ENCODE results near the gene VSTM2L.
"Not testable (repeated sequence)": the region's sequence is repeated elsewhere in the genome, so short reads cannot be mapped to it uniquely, and the experiment has no call there.

The VSTM2L gene, protein sequence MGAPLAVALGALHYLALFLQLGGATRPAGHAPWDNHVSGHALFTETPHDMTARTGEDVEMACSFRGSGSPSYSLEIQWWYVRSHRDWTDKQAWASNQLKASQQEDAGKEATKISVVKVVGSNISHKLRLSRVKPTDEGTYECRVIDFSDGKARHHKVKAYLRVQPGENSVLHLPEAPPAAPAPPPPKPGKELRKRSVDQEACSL

DNA sequence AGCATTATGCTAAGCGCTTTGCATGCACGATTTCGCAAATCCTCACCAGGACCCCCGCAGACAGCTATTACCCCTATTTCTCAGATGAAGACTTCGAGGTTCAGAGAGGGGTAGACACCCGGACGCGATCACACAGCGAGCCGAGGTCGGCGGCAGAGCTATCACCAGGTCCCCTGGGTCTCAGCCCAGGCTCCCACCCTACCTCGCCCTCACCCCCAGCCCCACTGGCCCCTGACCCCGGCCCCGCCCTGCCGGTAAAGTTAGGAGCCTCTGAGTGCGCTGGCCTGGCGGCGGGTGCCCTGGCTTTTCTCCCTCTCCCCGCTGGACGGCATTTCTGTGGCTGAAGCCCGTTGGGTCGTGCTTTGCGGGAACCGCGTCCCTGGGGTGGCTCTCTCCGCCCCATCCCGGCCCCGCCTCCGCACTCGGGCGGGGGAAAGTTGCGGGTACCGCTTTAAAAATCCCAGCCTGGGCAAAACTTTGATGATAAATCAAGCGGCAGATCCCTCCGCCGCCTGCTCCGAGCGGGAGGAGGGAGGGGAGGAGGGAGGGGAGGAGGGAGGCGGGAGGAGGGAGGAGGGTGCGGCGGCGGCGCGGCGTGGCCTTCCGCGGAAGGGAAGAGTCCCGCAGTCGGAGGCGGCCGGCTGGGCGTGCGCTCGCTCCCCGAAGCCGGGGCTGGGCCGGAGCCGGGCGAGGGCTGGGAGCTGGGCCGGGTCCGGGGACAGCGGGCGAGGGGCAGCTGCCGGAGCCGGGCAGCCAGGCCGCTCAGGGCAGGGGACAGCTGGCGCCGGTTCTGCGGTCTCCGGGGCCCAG, at the start of gene VSTM2L:
Gene VSTM2L (plus strand): TSS at position 624 of the 810 bp plus-strand sequence. CDS start 224 bp downstream, outside the sequence.
- no peak for DNase-seq (ENCODE audit: low read depth)

- DNase-seq (ENCODE audit: low read depth), result no peak
These were observed 49.0 kb upstream of the VSTM2L start for GRCh38 chr20:37853823-37854375.

GRCh38 chr20:37856034-37856433, 46.9 kb upstream of the VSTM2L start:
- DNase-seq (ENCODE audit: low read depth), result not testable (repeated sequence)

GRCh38 chr20:37856932-37857660, 45.8 kb upstream of the VSTM2L start:
- no peak for DNase-seq (ENCODE audit: low read depth)

- no peak for DNase-seq (ENCODE audit: low read depth)
These were observed 43.3 kb upstream of the VSTM2L start for GRCh38 chr20:37859406-37860171.

GRCh38 chr20:37863289-37863688, 39.6 kb upstream of the VSTM2L start:
- DNase-seq (ENCODE audit: low read depth), result no peak

- no peak for DNase-seq (ENCODE audit: low read depth)
These were observed 38.6 kb upstream of the VSTM2L start for GRCh38 chr20:37864298-37864697.

DNA sequence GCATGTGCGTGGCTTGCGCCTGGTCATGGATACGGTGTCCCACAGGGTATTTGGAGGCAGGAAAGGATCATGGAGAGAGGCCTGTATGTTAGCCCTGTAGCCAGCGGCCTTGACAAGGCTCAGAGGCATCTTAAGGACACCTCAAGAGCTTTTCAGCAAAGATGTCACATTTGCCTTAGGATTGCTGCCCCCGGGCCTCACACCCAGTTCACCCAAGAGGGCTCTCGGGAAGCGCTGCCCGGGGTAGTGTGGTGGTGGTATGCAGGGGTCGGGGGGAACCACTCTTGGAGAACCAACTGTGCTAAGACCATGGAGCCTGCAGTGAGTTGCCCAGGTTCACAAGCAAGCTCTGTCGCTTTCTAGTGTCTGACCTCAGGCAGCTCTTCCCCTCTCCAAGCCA, 36.9 kb upstream of the VSTM2L start:
- no peak for DNase-seq (ENCODE audit: low read depth)

DNA sequence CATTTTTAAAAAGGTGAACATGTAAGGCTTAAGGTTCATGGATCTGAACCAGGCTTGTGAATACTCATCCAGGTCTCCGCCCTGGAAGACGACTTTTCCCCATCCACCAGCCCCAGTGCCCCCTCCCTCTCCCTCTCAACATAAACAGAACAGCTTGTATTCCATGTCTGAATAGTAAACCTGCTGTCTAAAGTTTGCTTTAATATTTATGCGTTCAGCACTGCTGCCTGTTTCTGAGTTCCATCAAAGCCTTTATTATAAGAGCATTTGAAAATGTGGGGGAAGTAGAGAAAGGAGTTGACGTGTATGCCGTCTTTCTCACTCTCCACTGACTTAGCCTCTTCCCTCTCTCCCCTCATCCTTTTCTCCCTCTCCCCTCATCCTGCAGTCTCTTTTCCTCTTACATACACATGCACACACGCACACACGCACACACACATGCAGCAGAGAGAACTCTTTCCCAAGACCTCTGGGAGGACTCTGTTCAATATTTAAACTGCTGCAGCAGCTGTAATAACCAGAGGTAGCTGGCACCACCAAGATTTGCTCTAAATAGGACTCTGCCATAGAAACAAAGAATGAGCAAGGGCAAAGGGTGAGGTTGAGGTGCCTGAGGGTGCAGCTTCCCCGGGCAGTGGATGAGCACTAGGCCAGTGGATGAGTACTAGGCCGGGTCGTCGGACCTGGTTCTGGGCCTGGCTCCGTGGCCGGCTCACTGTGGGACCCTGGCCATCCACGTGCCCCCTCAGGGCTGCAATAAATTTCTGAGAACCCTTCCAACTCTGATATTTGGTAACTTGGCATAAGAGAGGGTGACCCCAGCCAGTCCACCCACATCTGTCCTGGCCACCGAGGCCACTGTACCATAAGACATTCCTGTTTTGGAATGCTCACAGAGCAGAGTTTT, 35.4 kb upstream of the VSTM2L start:
- DNase-seq (ENCODE audit: low read depth), result no peak

DNA sequence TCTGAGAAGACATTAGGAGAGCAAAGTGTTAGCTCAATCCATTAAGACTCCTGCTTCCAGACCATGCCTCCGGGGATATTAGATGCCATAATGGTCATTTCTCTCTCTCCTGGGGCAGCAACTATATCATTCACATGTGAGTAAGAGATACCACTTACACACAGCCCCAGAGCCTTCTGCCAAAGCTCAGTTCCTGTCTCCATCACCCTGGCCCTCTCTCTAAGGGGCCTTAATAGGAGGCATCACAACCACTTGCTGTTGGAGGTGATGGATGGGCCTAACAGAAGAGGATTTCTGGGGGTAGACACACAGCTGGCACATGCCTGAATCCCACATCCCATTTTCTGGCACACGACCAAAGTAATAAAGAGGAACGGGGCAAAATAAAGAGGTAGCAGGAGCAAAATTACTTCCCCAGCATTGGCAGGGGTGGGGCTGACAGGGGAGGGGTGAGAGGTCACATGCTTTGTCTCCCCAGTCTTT, 34.0 kb upstream of the VSTM2L start:
- DNase-seq (ENCODE audit: low read depth), result no peak

GRCh38 chr20:37869334-37869861, 33.5 kb upstream of the VSTM2L start:
- DNase-seq (ENCODE audit: low read depth), result no peak

GRCh38 chr20:37870294-37870693, 32.6 kb upstream of the VSTM2L start:
- no peak for DNase-seq (ENCODE audit: low read depth)

- DNase-seq (ENCODE audit: low read depth), result no peak
These were observed 31.2 kb upstream of the VSTM2L start for GRCh38 chr20:37871751-37872150.

- DNase-seq (ENCODE audit: low read depth), result no peak
These were observed 30.8 kb upstream of the VSTM2L start for GRCh38 chr20:37872161-37872560.

DNA sequence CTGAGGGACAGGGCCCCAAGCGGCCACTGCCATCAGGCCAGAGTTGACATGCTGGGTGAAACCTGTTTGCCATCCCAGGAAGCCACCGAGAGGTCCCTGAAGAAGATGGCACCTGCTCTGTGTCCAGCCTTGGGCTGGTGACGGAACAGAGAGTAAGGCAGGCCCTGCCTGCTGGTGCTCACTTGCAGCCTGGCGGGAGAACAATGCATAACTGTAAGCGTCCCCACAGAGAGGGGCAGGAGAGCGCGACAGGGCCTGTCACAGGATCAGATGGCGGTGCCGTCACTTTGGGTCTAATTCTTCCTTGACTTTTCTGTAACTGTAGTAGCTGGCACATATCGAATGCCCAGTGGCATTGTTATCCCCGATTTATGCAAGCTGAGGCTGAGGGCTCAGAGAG, 29.0 kb upstream of the VSTM2L start:
- no peak for DNase-seq (ENCODE audit: low read depth)

DNA sequence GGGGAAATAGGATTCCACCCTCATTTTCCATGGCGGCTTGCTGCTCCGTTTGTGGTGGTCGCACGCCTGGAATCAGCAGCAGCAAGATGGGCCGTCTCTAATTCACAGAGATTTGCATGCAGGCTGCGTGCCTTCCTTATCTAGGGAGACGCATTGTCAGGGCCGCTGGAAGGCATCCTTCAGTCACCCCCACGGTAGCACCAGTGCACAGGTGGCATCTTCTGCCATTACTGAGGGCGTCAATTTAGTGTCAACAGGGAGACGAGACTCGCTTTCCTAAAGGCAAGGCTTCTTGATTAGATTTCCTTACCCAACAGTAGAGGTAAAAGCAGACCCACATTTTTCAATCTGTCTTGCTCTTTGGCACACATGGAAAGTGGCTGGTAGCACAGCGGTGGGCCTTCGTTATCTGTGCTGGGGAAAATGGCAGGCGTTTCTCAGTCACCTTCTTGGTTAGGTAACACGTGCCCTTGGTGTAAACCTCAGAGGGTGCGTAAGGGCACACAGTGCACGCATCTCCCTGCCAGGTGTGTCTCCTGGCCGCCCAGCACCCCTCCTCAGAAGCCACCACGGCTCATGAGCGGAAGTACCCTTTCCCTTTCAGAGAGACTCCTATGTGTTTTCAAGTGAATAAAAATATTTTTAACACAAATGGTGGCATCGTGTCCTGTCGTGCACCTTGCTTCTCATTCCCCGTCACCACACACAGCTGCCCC, 27.3 kb upstream of the VSTM2L start:
- no peak for DNase-seq (ENCODE audit: low read depth)

DNA sequence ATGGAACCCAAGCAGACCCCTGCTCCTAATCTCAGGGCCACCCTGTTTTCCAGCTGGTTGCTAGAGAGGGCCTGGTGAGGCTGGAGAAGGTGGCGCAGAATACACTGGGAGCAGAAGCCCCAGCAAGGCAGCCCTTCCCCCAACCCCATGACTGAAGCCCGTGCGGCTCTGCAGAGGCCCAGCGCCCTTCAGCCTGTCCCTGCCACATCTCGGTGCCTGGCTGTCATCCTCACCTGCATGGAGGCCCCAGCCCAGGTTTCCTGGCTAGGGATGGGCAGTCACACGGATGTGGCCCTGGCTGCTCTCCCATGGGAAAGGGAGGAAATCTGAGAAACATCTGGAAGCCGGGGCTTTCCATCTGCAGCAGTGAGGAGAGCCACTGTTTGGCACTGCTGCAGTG, 26.1 kb upstream of the VSTM2L start:
- DNase-seq (ENCODE audit: low read depth), result no peak

GRCh38 chr20:37877832-37878772, 24.8 kb upstream of the VSTM2L start:
- DNase-seq (ENCODE audit: low read depth), result no peak

Measured in stimulated activated CD4-positive, alpha-beta T cell treated with anti-CD3 and anti-CD28 coated beads, Interleukin-2, amount 100 ng/mL, for 4 hours (primary cell).